AG04449 (cell line): ENCODE measurements around the gene ETV3.

ENCODE experiments used
- CTCF ChIA-PET: fragments of 350-600 bp; formaldehyde crosslinking; extraction: SDS; loops from one replicate; lab custom pipeline; 2021; ENCODE audit warnings: antibody characterized with exemption; lab: Yijun Ruan, JAX
- POLR2A ChIA-PET: fragments of 400-600, 350-600 bp; formaldehyde crosslinking; extraction: SDS; loops from one replicate; lab custom pipeline; 2020; ENCODE audit warnings: antibody characterized with exemption, inconsistent platforms; lab: Yijun Ruan, JAX
- DNase-seq: peaks from one replicate; pipeline ENCODE4 v3.0.0-alpha.2; 2010; ENCODE audit warnings: low read depth, low spot score
- H3K4me3 ChIP-seq: 2 replicates; pipeline ENCODE4 v1.5.1; 2011; ENCODE audit warnings: low read depth, mild to moderate bottlenecking, control low read depth, low read length
- TF ChIP-seq, protein P1 (sequence below): IDR thresholded peaks from one replicate; pipeline ENCODE4 v1.5.1; 2011; ENCODE audit warnings: mild to moderate bottlenecking, moderate library complexity, low read length, control low read depth, inconsistent platforms; ENCODE audit not compliant: insufficient read depth; ENCODE audit errors: missing control alignments

ETV3 gene

DNA sequence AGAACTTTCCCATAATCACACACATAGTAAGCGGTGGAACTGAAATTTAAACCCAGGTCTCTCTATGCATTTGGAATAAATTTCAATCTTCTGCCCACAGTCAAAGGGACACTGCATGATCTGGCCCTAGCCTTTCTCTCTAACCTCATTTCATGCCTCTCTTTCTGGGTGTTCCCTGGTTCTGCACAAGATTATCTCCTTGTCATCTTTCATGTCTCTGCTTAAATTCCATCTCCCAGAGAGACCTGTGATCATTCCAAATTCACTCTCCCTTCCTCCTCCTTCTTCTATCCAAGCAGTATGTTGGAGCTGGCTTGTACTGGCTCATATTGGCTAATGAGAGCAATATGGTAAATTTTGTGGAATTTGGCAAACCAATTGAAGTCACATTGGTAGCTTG, 60.8 kb downstream of the ETV3 start:
- CTCF ChIA-PET: interaction anchor here (1.0 to 2.8 kb wide), 3 partner anchors 11 to 51 kb away, joined by 3 to 10 read pairs (median 3); no protein-coding TSS in a partner anchor
- POLR2A ChIA-PET: no interaction called here
- TF ChIP-seq, protein P1, sequence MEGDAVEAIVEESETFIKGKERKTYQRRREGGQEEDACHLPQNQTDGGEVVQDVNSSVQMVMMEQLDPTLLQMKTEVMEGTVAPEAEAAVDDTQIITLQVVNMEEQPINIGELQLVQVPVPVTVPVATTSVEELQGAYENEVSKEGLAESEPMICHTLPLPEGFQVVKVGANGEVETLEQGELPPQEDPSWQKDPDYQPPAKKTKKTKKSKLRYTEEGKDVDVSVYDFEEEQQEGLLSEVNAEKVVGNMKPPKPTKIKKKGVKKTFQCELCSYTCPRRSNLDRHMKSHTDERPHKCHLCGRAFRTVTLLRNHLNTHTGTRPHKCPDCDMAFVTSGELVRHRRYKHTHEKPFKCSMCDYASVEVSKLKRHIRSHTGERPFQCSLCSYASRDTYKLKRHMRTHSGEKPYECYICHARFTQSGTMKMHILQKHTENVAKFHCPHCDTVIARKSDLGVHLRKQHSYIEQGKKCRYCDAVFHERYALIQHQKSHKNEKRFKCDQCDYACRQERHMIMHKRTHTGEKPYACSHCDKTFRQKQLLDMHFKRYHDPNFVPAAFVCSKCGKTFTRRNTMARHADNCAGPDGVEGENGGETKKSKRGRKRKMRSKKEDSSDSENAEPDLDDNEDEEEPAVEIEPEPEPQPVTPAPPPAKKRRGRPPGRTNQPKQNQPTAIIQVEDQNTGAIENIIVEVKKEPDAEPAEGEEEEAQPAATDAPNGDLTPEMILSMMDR: no peak
- DNase-seq: no peak
- no peak overlapping the region for H3K4me3 ChIP-seq

DNA sequence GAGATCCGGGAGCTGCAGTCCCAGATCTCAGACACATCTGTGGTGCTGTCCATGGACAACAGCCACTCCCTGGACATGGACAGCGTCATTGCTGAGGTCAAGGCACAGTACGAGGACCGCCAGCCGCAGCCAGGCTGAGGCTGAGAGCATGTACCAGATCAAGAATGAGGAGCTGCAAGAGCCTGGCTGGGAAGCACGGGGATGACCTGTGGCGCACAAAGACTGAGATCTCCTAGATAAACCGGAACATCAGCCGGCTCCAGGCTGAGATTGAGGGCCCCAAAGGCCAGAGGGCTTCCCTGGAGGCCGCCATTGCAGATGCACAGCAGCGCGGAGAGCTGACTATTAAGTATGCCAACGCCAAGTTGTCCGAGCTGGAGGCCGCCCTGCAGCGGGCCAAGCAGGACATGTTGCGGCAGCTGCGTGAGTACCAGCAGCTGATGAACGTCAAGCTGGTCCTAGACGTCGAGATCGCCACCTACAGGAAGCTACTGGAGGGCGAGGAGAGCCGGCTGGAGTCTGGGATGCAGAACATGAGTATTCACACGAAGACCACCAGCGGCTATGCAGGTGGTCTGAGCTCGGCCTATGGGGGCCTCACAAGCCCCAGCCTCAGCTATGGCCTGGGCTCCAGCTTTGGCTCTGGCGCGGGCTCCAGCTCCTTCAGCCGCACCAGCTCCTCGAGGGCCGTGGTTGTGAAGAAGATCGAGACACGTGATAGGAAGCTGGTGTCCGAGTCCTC, 64.1 kb downstream of the ETV3 start:
- no peak for DNase-seq
- H3K4me3 ChIP-seq: no peak overlapping the region
- TF ChIP-seq, protein P1: peak; percentile 72
- ChIA-PET POLR2A (interaction anchor here (1.0 kb wide), 1 partner anchor 13 kb away, joined by 3 read pairs; no protein-coding TSS in a partner anchor), CTCF (interaction anchor here (0.7 to 3.1 kb wide), 27 partner anchors 9 to 411 kb away, joined by 3 to 19 read pairs (median 4); partner anchors contain the start of gene PEAR1)
